HG02938 (cell line): Measurements from ENCODE around the gene HERC6.
"Not testable (repeated sequence)": the region's sequence is repeated elsewhere in the genome, so short reads cannot be mapped to it uniquely, and the experiment has no call there.

Experiments
- ATAC-seq: cut with Tn5 transposase; IDR thresholded peaks from one replicate; pipeline ENCODE4 v1.9.1; 2021; ENCODE audit warnings: mild to moderate bottlenecking, moderate library complexity; ENCODE audit not compliant: unreplicated experiment

Gene HERC6

GRCh38 chr4:88378691-88379559, at the start of gene HERC6:
TSS of gene HERC6 (plus strand) at chr4:88378852. CDS start at chr4:88378922, 70 bp downstream.
- peak; percentile 71 for ATAC-seq

GRCh38 chr4:88333741-88334405, 44.8 kb upstream of the HERC6 start:
- no peak for ATAC-seq

DNA sequence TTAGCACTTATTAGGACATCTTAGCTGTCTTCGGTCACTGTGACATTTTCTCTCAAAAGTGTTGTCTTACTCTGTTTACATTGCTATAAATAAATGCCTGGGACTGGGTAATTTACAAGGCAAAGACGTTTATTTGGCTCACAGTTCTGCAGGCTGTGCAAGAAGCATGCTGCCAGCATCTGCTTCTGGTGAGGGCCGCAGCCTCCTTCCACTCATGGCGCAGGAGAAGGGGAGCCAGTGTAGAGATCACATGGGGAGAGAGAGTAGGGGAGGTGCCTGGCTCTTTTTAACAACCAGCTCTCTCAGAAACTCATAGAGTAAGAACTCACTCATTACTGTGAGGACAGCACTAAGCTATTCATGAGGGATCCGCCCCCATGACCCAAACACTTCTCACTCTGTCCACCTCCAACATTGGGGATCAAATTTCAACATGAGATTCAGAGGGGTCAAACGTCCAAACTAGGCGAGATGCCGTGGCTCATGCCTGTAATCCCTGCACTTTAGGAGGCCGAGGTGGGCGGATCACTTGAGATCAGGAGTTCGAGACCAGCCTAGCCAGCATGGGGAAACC, 43.5 kb upstream of the HERC6 start:
- no peak for ATAC-seq

- no peak for ATAC-seq
Measured at GRCh38 chr4:88341227-88342192, 37.1 kb upstream of the HERC6 start.

GRCh38 chr4:88346902-88347301, 31.8 kb upstream of the HERC6 start:
- not testable (repeated sequence) for ATAC-seq

GRCh38 chr4:88348761-88349160, 29.9 kb upstream of the HERC6 start:
- ATAC-seq = not testable (repeated sequence)

- no peak for ATAC-seq
Measured at GRCh38 chr4:88350786-88351185, 27.9 kb upstream of the HERC6 start.

DNA sequence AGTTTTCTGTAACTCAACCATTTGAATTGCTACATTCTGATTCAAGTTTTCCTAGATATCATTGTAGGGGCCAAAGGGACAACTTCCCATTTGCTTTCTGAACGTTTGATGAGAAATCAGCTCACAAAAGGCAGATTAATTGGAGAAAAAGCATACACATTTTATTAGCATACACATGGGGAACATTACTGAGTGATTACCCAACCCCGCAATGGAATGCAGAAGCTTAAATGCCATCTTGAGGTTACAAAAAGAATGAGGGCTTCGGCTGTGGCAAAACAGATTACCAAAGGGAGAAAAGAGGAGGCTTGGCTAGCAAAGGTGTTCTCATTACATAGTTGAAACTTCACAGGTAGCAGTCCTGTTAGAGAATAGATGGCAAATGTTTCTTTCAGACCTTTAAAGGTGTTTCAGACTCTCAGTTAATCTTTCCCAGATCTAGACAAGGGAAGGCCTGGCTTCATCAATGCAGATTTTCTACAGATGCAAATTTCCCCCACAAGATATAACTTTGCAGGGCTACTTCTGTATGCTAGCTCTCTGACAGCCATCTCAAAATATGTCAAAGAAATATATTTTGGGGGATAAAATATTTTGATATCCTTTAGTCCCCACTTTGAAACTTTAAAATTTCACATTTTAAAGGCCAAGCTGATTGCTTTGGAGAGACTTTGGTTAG, 26.5 kb upstream of the HERC6 start:
- ATAC-seq = no peak

DNA sequence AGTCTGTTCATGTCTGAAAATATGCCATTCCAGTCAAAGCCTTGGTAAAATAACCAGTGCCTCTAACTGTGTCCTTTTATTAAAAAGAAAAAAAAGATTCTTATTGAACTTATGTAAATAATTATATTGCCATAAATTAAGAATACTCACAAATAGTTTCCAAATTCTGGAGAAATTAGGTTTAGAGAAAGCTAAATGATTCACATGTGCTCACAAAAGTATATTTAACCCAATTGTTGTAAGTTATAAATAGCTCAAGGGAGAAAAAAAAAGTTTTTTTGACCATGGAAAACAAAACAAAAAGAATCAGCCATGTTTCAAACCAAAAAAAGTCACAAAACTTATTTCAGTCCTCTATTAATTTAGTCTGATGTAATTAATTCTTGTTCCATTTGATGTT, 25.3 kb upstream of the HERC6 start:
- no peak for ATAC-seq

GRCh38 chr4:88356771-88357170, 21.9 kb upstream of the HERC6 start:
- no peak for ATAC-seq

DNA sequence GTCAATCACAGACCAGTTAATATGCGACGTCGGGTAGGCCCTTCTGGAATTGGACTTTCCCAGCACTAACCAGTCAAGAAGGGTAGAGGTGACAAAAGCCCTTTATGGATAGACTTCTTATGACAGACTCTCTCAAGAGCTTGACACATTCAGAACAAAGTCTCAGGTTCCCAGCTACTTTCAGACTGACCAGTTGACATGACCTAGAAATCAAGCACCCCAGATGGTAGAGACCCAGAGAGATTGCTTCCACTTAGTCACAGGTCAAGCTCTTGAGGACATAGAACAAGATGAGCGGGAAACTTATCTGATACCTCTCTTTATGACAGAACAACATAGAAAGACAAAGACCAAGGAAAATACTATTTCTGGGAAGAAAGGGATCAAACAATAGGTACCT, 21.4 kb upstream of the HERC6 start:
- no peak for ATAC-seq

DNA sequence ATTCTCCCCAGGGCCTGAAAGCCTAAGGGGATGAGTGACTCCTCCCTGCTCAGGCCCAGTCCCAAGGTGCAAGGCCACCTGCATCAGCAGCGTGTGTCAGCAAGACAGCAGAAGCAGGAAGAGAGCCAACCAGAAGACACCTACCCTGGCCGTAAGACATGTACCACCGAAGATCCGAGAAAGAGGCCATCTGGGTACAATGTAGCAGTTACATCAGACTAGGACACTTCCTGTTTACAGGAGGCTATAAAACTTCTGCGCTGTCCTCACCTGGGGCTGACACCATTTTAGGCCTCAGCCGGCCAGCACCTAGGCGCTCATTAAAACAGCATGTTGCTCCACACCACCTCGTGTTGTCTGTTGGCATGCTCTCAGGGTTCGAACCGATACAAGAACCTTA, 19.1 kb upstream of the HERC6 start:
- no peak for ATAC-seq

- no peak for ATAC-seq
Measured at GRCh38 chr4:88360256-88360655, 18.4 kb upstream of the HERC6 start.

- ATAC-seq = no peak
Measured at GRCh38 chr4:88360791-88361190, 17.9 kb upstream of the HERC6 start.

- not testable (repeated sequence) for ATAC-seq
Measured at GRCh38 chr4:88361217-88361773, 17.4 kb upstream of the HERC6 start.

- ATAC-seq = no peak
Measured at GRCh38 chr4:88366460-88366859, 12.2 kb upstream of the HERC6 start.

- ATAC-seq = no peak
Measured at GRCh38 chr4:88367826-88368225, 10.8 kb upstream of the HERC6 start.

GRCh38 chr4:88369180-88369812, 9.4 kb upstream of the HERC6 start:
- not testable (repeated sequence) for ATAC-seq

- no peak for ATAC-seq
Measured at GRCh38 chr4:88381123-88381522, 2.5 kb downstream of the HERC6 start.
